ENCODE measurements around the gene COLGALT1. TPM values are rescaled to one million over a fixed set of nuclear protein-coding genes. Genes with fewer than 3 reads are reported as not detected.

COLGALT1 gene
- total and polyA plus RNA-seq, 2 of the 8 experiments (the other 6 are each of a cell fraction or from before 2014, with no cell fraction given): 44.7 to 58.1 TPM

Other genes starting within 250 kb of the COLGALT1 start
- gene MRPL34, start 249.8 kb upstream of the COLGALT1 start, total RNA-seq (2021; fragmentation: NEBNext Ultra II Directional; extraction: Animal tissue kit (Norgen Biotek cat#: 25700)): 99.6 and 100 TPM in 2 replicates
- gene MRPL34, start 249.8 kb upstream of the COLGALT1 start, polyA plus RNA-seq (2011; rRNA removed): 91.9 and 123 TPM in 2 replicates
- gene DDA1, start 246.1 kb upstream of the COLGALT1 start, total RNA-seq (2021; fragmentation: NEBNext Ultra II Directional; extraction: Animal tissue kit (Norgen Biotek cat#: 25700)): 34.5 and 35.9 TPM in 2 replicates
- gene DDA1, start 246.1 kb upstream of the COLGALT1 start, polyA plus RNA-seq (2011; rRNA removed): 29.2 and 30.0 TPM in 2 replicates
- gene ANO8, start 220.8 kb upstream of the COLGALT1 start, total RNA-seq (2021; fragmentation: NEBNext Ultra II Directional; extraction: Animal tissue kit (Norgen Biotek cat#: 25700)): 20.7 and 21.4 TPM in 2 replicates
- gene ANO8, start 220.8 kb upstream of the COLGALT1 start, polyA plus RNA-seq (2011; rRNA removed): 9.5 and 17.3 TPM in 2 replicates
- gene GTPBP3, start 218.1 kb upstream of the COLGALT1 start, total RNA-seq (2021; fragmentation: NEBNext Ultra II Directional; extraction: Animal tissue kit (Norgen Biotek cat#: 25700)): 52.7 and 56.0 TPM in 2 replicates
- 30.4 and 50.7 TPM in 2 replicates for gene GTPBP3, start 218.1 kb upstream of the COLGALT1 start, polyA plus RNA-seq (2011; rRNA removed)
- 0.27 TPM in 1 of 2 replicates, not detected in the other for gene PLVAP, start 178.3 kb upstream of the COLGALT1 start, total RNA-seq (2021; fragmentation: NEBNext Ultra II Directional; extraction: Animal tissue kit (Norgen Biotek cat#: 25700))
- 0.32 and 0.35 TPM in 2 replicates for gene PLVAP, start 178.3 kb upstream of the COLGALT1 start, polyA plus RNA-seq (2011; rRNA removed)
- not detected in 2 replicates for gene CCDC194, start 161.5 kb upstream of the COLGALT1 start, total RNA-seq (2021; fragmentation: NEBNext Ultra II Directional; extraction: Animal tissue kit (Norgen Biotek cat#: 25700))
- gene CCDC194, start 161.5 kb upstream of the COLGALT1 start, polyA plus RNA-seq (2011; rRNA removed): 0.33 and 0.74 TPM in 2 replicates
- gene BST2, start 150.0 kb upstream of the COLGALT1 start, total RNA-seq (2021; fragmentation: NEBNext Ultra II Directional; extraction: Animal tissue kit (Norgen Biotek cat#: 25700)): 16.8 and 18.1 TPM in 2 replicates
- gene BST2, start 150.0 kb upstream of the COLGALT1 start, polyA plus RNA-seq (2011; rRNA removed): 72.8 and 117 TPM in 2 replicates
- 36.8 and 37.9 TPM in 2 replicates for gene MVB12A, start 135.6 kb upstream of the COLGALT1 start, total RNA-seq (2021; fragmentation: NEBNext Ultra II Directional; extraction: Animal tissue kit (Norgen Biotek cat#: 25700))
- 76.6 and 97.7 TPM in 2 replicates for gene MVB12A, start 135.6 kb upstream of the COLGALT1 start, polyA plus RNA-seq (2011; rRNA removed)
- gene TMEM221, start 107.0 kb upstream of the COLGALT1 start, total RNA-seq (2021; fragmentation: NEBNext Ultra II Directional; extraction: Animal tissue kit (Norgen Biotek cat#: 25700)): 1.4 and 1.6 TPM in 2 replicates
- gene TMEM221, start 107.0 kb upstream of the COLGALT1 start, polyA plus RNA-seq (2011; rRNA removed): 2.0 and 2.9 TPM in 2 replicates
- gene NXNL1, start 94.7 kb upstream of the COLGALT1 start, total RNA-seq (2021; fragmentation: NEBNext Ultra II Directional; extraction: Animal tissue kit (Norgen Biotek cat#: 25700)): not detected in 2 replicates
- gene NXNL1, start 94.7 kb upstream of the COLGALT1 start, polyA plus RNA-seq (2011; rRNA removed): not detected in 2 replicates
- 7.3 and 7.5 TPM in 2 replicates for gene SLC27A1, start 85.1 kb upstream of the COLGALT1 start, total RNA-seq (2021; fragmentation: NEBNext Ultra II Directional; extraction: Animal tissue kit (Norgen Biotek cat#: 25700))
- 9.1 and 12.2 TPM in 2 replicates for gene SLC27A1, start 85.1 kb upstream of the COLGALT1 start, polyA plus RNA-seq (2011; rRNA removed)
- 67.5 and 72.8 TPM in 2 replicates for gene PGLS, start 44.0 kb upstream of the COLGALT1 start, total RNA-seq (2021; fragmentation: NEBNext Ultra II Directional; extraction: Animal tissue kit (Norgen Biotek cat#: 25700))
- 164 and 193 TPM in 2 replicates for gene PGLS, start 44.0 kb upstream of the COLGALT1 start, polyA plus RNA-seq (2011; rRNA removed)
- 45.0 and 47.6 TPM in 2 replicates for gene UNC13A, start 132.7 kb downstream of the COLGALT1 start, total RNA-seq (2021; fragmentation: NEBNext Ultra II Directional; extraction: Animal tissue kit (Norgen Biotek cat#: 25700))
- gene UNC13A, start 132.7 kb downstream of the COLGALT1 start, polyA plus RNA-seq (2011; rRNA removed): 13.1 and 15.8 TPM in 2 replicates
- gene MAP1S, start 163.8 kb downstream of the COLGALT1 start, total RNA-seq (2021; fragmentation: NEBNext Ultra II Directional; extraction: Animal tissue kit (Norgen Biotek cat#: 25700)): 115 and 116 TPM in 2 replicates
- 66.7 and 161 TPM in 2 replicates for gene MAP1S, start 163.8 kb downstream of the COLGALT1 start, polyA plus RNA-seq (2011; rRNA removed)
- gene FCHO1, start 195.8 kb downstream of the COLGALT1 start, total RNA-seq (2021; fragmentation: NEBNext Ultra II Directional; extraction: Animal tissue kit (Norgen Biotek cat#: 25700)): 25.9 and 27.0 TPM in 2 replicates
- gene FCHO1, start 195.8 kb downstream of the COLGALT1 start, polyA plus RNA-seq (2011; rRNA removed): 13.0 and 19.5 TPM in 2 replicates
- gene B3GNT3, start 239.5 kb downstream of the COLGALT1 start, total RNA-seq (2021; fragmentation: NEBNext Ultra II Directional; extraction: Animal tissue kit (Norgen Biotek cat#: 25700)): 1.5 and 1.8 TPM in 2 replicates
- 1.5 and 2.1 TPM in 2 replicates for gene B3GNT3, start 239.5 kb downstream of the COLGALT1 start, polyA plus RNA-seq (2011; rRNA removed)